GM19395 (cell line): Measurements from ENCODE around the gene FAM9B.
"Not testable (repeated sequence)": the region's sequence is repeated elsewhere in the genome, so short reads cannot be mapped to it uniquely, and the experiment has no call there.

Experiments
- ATAC-seq: cut with Tn5 transposase; IDR thresholded peaks from one replicate; pipeline ENCODE4 v1.9.1; 2021; ENCODE audit warnings: mild to moderate bottlenecking, moderate library complexity; ENCODE audit not compliant: unreplicated experiment

The FAM9B gene

GRCh38 chrX:9033989-9034388 lies at the start of gene FAM9B:
Gene FAM9B, minus strand, starts transcription at chrX:9034127. Its CDS starts 1,141 bp downstream, at chrX:9032986.
- ATAC-seq = no peak

DNA sequence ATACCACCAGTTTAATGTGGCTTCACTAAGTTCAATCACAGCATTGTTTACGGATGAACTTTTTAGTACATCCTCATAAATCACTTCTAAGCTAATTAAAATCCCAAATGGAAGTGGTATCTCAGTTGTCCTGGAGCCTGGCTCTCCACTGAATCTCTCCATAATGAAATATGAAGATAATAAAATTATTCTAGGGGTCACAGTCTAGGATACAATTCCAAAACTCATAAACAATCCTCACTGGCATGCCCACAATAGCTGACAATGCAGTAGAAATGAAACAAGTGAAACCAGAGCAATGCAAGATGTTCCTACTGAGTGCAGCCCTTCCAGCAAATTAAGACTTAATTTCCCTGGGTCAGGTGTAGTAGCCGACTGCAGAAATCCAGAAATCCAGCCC lies 47.3 kb upstream of the FAM9B start:
- no peak for ATAC-seq

- ATAC-seq = no peak
Observed at GRCh38 chrX:9074326-9074725, 40.4 kb upstream of the FAM9B start.

GRCh38 chrX:9072281-9072680 lies 38.4 kb upstream of the FAM9B start:
- no peak for ATAC-seq

DNA sequence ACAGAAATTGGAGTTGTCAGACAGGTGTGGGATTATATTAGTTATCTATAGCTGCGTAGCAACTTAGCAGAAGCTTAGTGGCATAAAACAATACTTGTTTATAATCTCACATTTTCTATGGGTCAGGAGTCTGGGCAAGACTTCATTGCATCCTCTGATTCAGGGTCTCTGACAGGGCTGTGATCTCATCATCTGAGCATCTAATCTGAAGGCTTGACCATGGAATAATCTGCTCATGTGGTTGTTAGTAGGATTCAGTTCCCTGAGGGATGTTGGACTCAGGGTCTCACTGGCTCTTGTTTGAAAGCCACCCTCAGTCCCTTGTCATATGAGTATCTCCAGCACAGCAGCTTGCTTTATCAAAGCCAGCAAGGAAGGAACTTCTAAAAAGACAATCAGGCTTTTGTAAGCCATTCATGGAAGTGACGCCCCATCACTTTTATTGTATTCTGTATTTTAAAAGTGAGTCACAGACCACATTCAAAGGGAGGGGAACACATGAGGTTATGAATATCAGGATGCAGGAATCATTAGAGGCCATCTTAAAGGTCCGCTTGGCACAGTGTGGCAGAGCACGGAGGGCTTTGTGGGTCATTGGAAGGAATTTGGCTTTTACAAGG lies 37.2 kb upstream of the FAM9B start:
- ATAC-seq = no peak

- no peak for ATAC-seq
Observed at GRCh38 chrX:9069573-9069972, 35.6 kb upstream of the FAM9B start.

DNA sequence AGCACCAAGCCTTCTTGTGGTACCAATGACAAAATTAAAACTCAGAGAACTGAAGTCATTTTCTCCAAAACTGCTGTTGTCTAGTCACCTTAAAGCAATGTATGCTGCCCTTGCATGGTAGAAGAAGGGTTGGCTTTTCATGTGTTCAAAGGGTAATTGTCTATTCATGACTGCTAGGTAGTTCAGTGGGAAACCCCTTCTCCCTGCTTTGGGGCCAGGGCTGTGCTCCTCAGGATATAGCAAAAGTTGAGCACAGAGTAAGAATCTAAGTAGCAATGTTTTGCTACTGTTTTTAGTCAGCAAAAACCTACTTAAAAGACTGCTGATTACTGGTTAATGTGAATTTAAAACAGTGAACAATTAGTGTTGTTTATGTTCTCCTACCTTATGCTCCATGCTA lies 30.8 kb upstream of the FAM9B start:
- ATAC-seq = no peak

DNA sequence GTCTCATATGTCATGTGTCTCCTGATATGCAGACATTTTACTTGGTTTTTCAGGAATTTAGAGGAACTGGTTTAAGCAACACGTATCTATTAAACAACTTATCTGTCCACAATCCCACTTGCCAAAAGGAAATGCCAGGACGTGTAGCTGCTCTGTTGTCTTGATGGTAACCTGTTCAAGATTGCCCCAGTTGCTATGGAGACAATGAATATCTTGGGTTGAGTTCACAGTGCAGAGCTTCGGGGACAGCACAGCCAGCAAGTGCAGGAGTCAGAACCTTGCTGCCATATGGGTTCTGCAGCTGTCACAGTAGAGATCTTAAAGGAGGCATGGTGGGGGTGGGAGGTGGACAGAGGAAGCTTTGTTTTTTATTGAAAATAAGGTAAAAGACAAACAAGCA lies 28.7 kb upstream of the FAM9B start:
- no peak for ATAC-seq

- ATAC-seq = no peak
Observed at GRCh38 chrX:9055354-9055753, 21.4 kb upstream of the FAM9B start.

- ATAC-seq = no peak
Observed at GRCh38 chrX:9052081-9052480, 18.2 kb upstream of the FAM9B start.

- no peak for ATAC-seq
Observed at GRCh38 chrX:9050331-9050730, 16.4 kb upstream of the FAM9B start.

DNA sequence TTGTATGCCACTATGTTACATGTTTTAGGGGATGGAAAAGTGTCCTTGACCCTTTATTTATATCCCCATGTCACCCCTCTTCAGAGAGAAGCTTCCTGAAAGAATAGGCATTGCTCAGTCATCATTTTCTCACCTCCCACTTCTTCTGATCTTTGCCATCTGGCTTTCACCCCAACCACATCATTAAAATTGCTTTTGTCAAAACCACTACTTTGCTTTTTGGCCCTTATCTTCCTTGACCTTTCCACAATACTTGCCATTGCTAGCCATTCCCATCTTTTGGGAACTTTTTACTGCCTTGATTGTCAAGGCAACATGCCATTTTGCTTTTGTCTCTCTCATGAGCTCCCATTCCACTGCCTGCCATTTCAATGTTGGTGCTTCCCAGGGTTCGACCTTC lies 14.9 kb upstream of the FAM9B start:
- no peak for ATAC-seq

- ATAC-seq = no peak
Observed at GRCh38 chrX:9038244-9038643, 4.3 kb upstream of the FAM9B start.

DNA sequence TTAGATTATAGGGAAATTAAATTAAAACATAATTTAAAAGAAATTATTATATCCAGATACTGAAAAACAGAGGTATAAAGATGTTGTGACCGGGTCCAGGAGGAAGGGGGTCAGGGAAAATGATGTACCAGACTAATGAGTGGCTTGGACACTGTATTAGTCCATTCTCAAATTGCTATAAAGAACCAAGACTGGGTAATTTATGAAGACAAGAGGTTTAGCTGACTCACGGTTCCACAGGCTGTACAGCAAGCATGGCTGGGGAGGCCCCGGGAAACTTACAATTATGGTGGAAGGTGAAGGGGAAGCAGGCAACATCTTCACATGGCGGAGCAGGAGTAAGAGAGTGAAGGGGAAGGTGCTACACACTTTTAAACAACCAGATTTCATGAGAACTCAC lies 3.4 kb upstream of the FAM9B start:
- ATAC-seq = no peak

- no peak for ATAC-seq
Observed at GRCh38 chrX:9033586-9033985, 341 bp downstream of the FAM9B start.

DNA sequence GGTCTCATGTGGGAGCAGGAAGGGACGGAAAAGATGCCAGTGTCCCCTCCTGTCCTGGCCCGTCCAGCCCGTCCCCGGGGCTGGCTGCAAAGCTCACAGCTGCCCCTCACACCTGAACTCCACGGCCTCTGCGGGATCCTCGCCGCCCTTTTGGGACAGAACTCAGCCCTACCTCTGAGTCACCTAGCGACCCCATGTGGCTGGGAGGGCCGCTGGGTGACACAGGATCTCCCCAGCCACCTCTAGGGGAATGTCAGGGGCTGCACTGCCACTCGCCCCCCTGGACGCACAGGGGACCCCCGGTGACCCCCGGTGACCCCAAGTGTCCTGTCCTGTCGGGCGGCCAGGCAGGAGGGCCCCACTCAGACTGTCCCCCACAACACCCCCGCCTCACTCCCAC lies 748 bp downstream of the FAM9B start:
- ATAC-seq = no peak

- no peak for ATAC-seq
Observed at GRCh38 chrX:9023293-9023692, 10.6 kb downstream of the FAM9B start.

DNA sequence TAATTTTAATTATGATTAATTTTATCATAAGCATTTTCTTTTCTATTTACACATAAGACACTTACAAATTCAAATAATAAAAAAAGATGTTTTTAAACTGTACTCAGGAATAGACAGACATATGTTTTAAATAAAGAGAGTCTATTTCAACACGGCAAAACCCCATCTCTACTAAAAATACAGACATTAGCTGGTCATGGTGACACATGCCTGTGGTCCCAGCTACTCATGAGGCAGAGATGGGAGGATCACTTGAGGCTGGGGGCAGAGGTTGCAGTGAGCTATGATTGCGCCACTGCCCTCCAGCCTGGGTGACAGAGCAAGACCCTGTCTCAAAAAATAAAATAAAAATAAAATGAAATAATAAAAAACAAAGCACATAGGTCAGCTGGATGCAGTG lies 14.8 kb downstream of the FAM9B start:
- ATAC-seq = no peak

- ATAC-seq = not testable (repeated sequence)
Observed at GRCh38 chrX:9018332-9018731, 15.6 kb downstream of the FAM9B start.

- ATAC-seq = no peak
Observed at GRCh38 chrX:9003041-9003440, 30.9 kb downstream of the FAM9B start.

- ATAC-seq = no peak
Observed at GRCh38 chrX:8988446-8988845, 45.5 kb downstream of the FAM9B start.

DNA sequence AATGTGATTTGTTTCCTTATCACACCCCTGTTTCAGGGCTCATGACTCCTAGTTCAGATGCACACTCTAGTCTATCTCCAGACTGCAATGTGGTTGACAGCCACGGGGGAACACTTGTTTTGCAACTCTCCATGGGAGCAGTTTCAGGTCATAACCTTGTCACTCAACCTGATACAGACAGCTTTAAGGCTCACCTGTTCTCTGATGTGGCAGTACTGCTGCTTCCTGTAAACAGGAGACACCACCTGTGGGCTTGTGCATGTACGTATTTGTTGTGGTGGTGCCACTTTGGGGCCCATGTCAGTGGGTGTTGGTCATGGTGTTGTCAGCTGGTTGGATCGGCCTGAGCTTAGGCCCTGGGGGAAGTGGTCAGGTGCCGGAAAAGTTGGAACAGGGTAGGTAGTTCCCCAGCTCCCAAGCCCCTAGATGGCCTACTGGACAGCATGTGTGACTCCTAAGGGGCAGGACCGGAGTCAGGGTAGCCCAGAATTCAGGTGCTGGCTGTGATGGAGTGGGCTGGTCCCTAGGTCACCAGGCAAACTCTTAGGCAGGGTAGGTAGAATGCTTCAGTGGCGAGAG lies 46.2 kb downstream of the FAM9B start:
- ATAC-seq = no peak

- no peak for ATAC-seq
Observed at GRCh38 chrX:8984231-8984630, 49.7 kb downstream of the FAM9B start.
